GM18858 (cell line): ENCODE results near the gene GREB1L.

Experiments
- ATAC-seq: cut with Tn5 transposase; IDR thresholded peaks from one replicate; pipeline ENCODE4 v1.9.1; 2021; ENCODE audit not compliant: unreplicated experiment

GREB1L gene

GRCh38 chr18:21444465-21445212 lies 202.6 kb downstream of the GREB1L start:
- no peak for ATAC-seq

GRCh38 chr18:21448299-21448698 lies 206.3 kb downstream of the GREB1L start:
- no peak for ATAC-seq

GRCh38 chr18:21449367-21450290 lies 207.6 kb downstream of the GREB1L start:
- ATAC-seq, result no peak

- ATAC-seq, result no peak
Observed at GRCh38 chr18:21450503-21450902, 208.5 kb downstream of the GREB1L start.

- ATAC-seq, result no peak
Observed at GRCh38 chr18:21450913-21451312, 208.9 kb downstream of the GREB1L start.

GRCh38 chr18:21451851-21452250 lies 209.8 kb downstream of the GREB1L start:
- ATAC-seq, result no peak

- ATAC-seq, result no peak
Observed at GRCh38 chr18:21452276-21452780, 210.3 kb downstream of the GREB1L start.

- no peak for ATAC-seq
Observed at GRCh38 chr18:21452796-21453510, 210.9 kb downstream of the GREB1L start.

GRCh38 chr18:21453511-21453901 lies 211.5 kb downstream of the GREB1L start:
- no peak for ATAC-seq

GRCh38 chr18:21454725-21455124 lies 212.7 kb downstream of the GREB1L start:
- ATAC-seq, result no peak

- no peak for ATAC-seq
Observed at GRCh38 chr18:21456428-21457178, 214.6 kb downstream of the GREB1L start.

GRCh38 chr18:21457179-21457535 lies 215.1 kb downstream of the GREB1L start:
- ATAC-seq, result no peak

- no peak for ATAC-seq
Observed at GRCh38 chr18:21458310-21458709, 216.3 kb downstream of the GREB1L start.

GRCh38 chr18:21458788-21459187 lies 216.8 kb downstream of the GREB1L start:
- ATAC-seq, result no peak

- ATAC-seq, result no peak
Observed at GRCh38 chr18:21459706-21460286, 217.8 kb downstream of the GREB1L start.

- ATAC-seq, result no peak
Observed at GRCh38 chr18:21461460-21461859, 219.4 kb downstream of the GREB1L start.

GRCh38 chr18:21463718-21464117 lies 221.7 kb downstream of the GREB1L start:
- ATAC-seq, result no peak

- no peak for ATAC-seq
Observed at GRCh38 chr18:21468514-21469164, 226.6 kb downstream of the GREB1L start.

GRCh38 chr18:21472741-21473140 lies 230.7 kb downstream of the GREB1L start:
- ATAC-seq, result no peak

GRCh38 chr18:21474621-21475020 lies 232.6 kb downstream of the GREB1L start:
- ATAC-seq, result no peak
